HG02973 (cell line): ENCODE data around the gene FSCN2.

Experiments
- ATAC-seq: cut with Tn5 transposase; IDR thresholded peaks from one replicate; pipeline ENCODE4 v1.9.1; 2021; ENCODE audit warnings: moderate library complexity; ENCODE audit not compliant: unreplicated experiment

FSCN2 gene

GRCh38 chr17:81538651-81539570 is 10.7 kb downstream of the FSCN2 start:
- no peak for ATAC-seq

- no peak for ATAC-seq
These were observed 11.4 kb downstream of the FSCN2 start for GRCh38 chr17:81539571-81539900.

GRCh38 chr17:81539961-81540675 is 11.9 kb downstream of the FSCN2 start:
- ATAC-seq, result no peak

GRCh38 chr17:81540676-81541027 is 12.5 kb downstream of the FSCN2 start:
- no peak for ATAC-seq

- no peak for ATAC-seq
These were observed 12.9 kb downstream of the FSCN2 start for GRCh38 chr17:81541123-81541522.

GRCh38 chr17:81542431-81543338 is 14.5 kb downstream of the FSCN2 start:
- ATAC-seq, result no peak

GRCh38 chr17:81543339-81543675 is 15.1 kb downstream of the FSCN2 start:
- ATAC-seq, result no peak

- ATAC-seq, result no peak
These were observed 15.6 kb downstream of the FSCN2 start for GRCh38 chr17:81543756-81544155.

- no peak for ATAC-seq
These were observed 16.3 kb downstream of the FSCN2 start for GRCh38 chr17:81544281-81544974.

- ATAC-seq, result no peak
These were observed 17.2 kb downstream of the FSCN2 start for GRCh38 chr17:81545160-81545949.

- no peak for ATAC-seq
These were observed 18.9 kb downstream of the FSCN2 start for GRCh38 chr17:81546906-81547613.

GRCh38 chr17:81547614-81547982 is 19.4 kb downstream of the FSCN2 start:
- no peak for ATAC-seq

- no peak for ATAC-seq
These were observed 20.9 kb downstream of the FSCN2 start for GRCh38 chr17:81549031-81549557.

GRCh38 chr17:81549826-81550225 is 21.6 kb downstream of the FSCN2 start:
- no peak for ATAC-seq

- ATAC-seq, result no peak
These were observed 22.1 kb downstream of the FSCN2 start for GRCh38 chr17:81550285-81550684.

GRCh38 chr17:81550830-81551457 is 22.8 kb downstream of the FSCN2 start:
- ATAC-seq, result no peak

GRCh38 chr17:81551458-81552243 is 23.5 kb downstream of the FSCN2 start:
- peak; percentile 2 for ATAC-seq
